ENCODE measurements around the gene ERN2. TPM values are rescaled to one million over a fixed set of nuclear protein-coding genes. Genes with fewer than 3 reads are reported as not detected.

ERN2 gene
- total RNA-seq, 1 donor from 2014 or later, result not detected

- H3K9me3 ChIP-seq, result no peaks in the 10 kb centered on the region
- H3K36me3 ChIP-seq, result no peaks in the 10 kb centered on the region
- DNase-seq (ENCODE audit: extremely low spot score in 2 of 2), result no peak
- no peak overlapping the region for H3K4me3 ChIP-seq
- no peaks in the 10 kb centered on the region for H3K27me3 ChIP-seq
- intact Hi-C loops (cut with DNase I), result no loop called here
- H3K27ac ChIP-seq, result no peak overlapping the region
- H3K4me1 ChIP-seq, result no peaks in the 10 kb centered on the region
- TF ChIP-seq CTCF (IDR thresholded peaks at IDR 0.05) (no peak), POLR2AphosphoS5 (IDR thresholded peaks at IDR 0.05; ENCODE audit: insufficient read depth in 1 of 2, low read depth in 1 of 2) (no peak), POLR2A (IDR thresholded peaks at IDR 0.05) (no peak)
These were observed 8.1 kb downstream of the ERN2 start for GRCh38 chr16:23704772-23705516.

DNA sequence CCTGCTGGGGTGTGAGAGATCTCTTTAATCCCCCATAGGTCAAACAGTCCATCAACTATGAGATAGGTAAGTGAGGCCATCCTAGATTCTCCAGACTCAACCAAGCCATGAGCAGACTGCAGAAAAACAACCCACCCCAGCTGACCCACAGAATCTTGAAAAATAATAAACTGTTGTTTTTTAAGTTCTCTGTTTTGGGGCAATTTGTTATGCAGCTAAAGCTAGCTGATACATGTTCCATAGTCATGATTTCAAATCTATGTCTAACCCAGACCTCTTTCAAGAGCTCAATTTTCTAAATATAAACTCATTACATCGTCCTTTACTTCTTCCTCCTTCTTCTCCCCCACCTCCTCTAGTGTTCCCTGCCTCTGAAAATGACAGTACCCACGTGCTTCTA lies 10.1 kb downstream of the ERN2 start:
- Histone ChIP-seq H3K4me3 (no peak overlapping the region), H3K27ac (no peak overlapping the region), H3K4me1 (no peaks in the 10 kb centered on the region), H3K27me3 (no peaks in the 10 kb centered on the region), H3K9me3 (no peaks in the 10 kb centered on the region), H3K36me3 (no peaks in the 10 kb centered on the region)
- intact Hi-C loops (cut with DNase I), result no loop called here
- DNase-seq (ENCODE audit: extremely low spot score in 2 of 2), result no peak
- no peak for TF ChIP-seq POLR2A (IDR thresholded peaks at IDR 0.05)
- no peak for TF ChIP-seq POLR2AphosphoS5 (IDR thresholded peaks at IDR 0.05; ENCODE audit: insufficient read depth in 1 of 2, low read depth in 1 of 2)
- TF ChIP-seq CTCF (IDR thresholded peaks at IDR 0.05), result no peak

GRCh38 chr16:23701045-23701444 lies 12.0 kb downstream of the ERN2 start:
- DNase-seq (ENCODE audit: extremely low spot score in 2 of 2), result no peak
- no peaks in the 10 kb centered on the region for H3K27me3 ChIP-seq
- intact Hi-C loops (cut with DNase I), result no loop called here
- H3K4me3 ChIP-seq, result no peak overlapping the region
- no peaks in the 10 kb centered on the region for H3K4me1 ChIP-seq
- H3K9me3 ChIP-seq, result no peaks in the 10 kb centered on the region
- H3K27ac ChIP-seq, result no peak overlapping the region
- no peaks in the 10 kb centered on the region for H3K36me3 ChIP-seq
- no peak for TF ChIP-seq POLR2A (IDR thresholded peaks at IDR 0.05)
- TF ChIP-seq POLR2AphosphoS5 (IDR thresholded peaks at IDR 0.05; ENCODE audit: insufficient read depth in 1 of 2, low read depth in 1 of 2), result no peak
- TF ChIP-seq CTCF (IDR thresholded peaks at IDR 0.05), result no peak

GRCh38 chr16:23700509-23700908 lies 12.5 kb downstream of the ERN2 start:
- H3K27me3 ChIP-seq, result no peaks in the 10 kb centered on the region
- DNase-seq (ENCODE audit: extremely low spot score in 2 of 2), result no peak
- H3K4me1 ChIP-seq, result no peaks in the 10 kb centered on the region
- TF ChIP-seq CTCF (IDR thresholded peaks at IDR 0.05), result no peak
- no peak for TF ChIP-seq POLR2AphosphoS5 (IDR thresholded peaks at IDR 0.05; ENCODE audit: insufficient read depth in 1 of 2, low read depth in 1 of 2)
- no peak for TF ChIP-seq POLR2A (IDR thresholded peaks at IDR 0.05)
- H3K4me3 ChIP-seq, result no peak overlapping the region
- no peaks in the 10 kb centered on the region for H3K9me3 ChIP-seq
- H3K36me3 ChIP-seq, result no peaks in the 10 kb centered on the region
- intact Hi-C loops (cut with DNase I), result no loop called here
- H3K27ac ChIP-seq, result no peak overlapping the region

- Histone ChIP-seq H3K4me3 (no peak overlapping the region), H3K27ac (no peak overlapping the region), H3K4me1 (peaks cover 1% of the 10 kb centered on the region), H3K36me3 (no peaks in the 10 kb centered on the region), H3K9me3 (no peaks in the 10 kb centered on the region), H3K27me3 (no peaks in the 10 kb centered on the region)
- no peak for TF ChIP-seq CTCF (IDR thresholded peaks at IDR 0.05)
- TF ChIP-seq POLR2AphosphoS5 (IDR thresholded peaks at IDR 0.05; ENCODE audit: insufficient read depth in 1 of 2, low read depth in 1 of 2), result no peak
- no peak for TF ChIP-seq POLR2A (IDR thresholded peaks at IDR 0.05)
- no peak for DNase-seq (ENCODE audit: extremely low spot score in 2 of 2)
- intact Hi-C loops (cut with DNase I), result no loop called here
These were observed 12.9 kb downstream of the ERN2 start for GRCh38 chr16:23700093-23700492.

Data from vagina (tissue), 2 donors.